Right lobe of liver (tissue), 6 donors: ENCODE measurements around the gene PLPPR3. TPM values are rescaled to one million over a fixed set of nuclear protein-coding genes. Genes with fewer than 3 reads are reported as not detected.

ENCODE experiments used
- ATAC-seq, 4 donors: fragments of 200-7000 bp; cut with Tn5 transposase; one replicate each; pipeline ENCODE4 v1.9.1; 2020; ENCODE audit warnings: mild to moderate bottlenecking in 4 of 4, moderate library complexity in 4 of 4
- DNase-seq, 3 donors: peaks; one replicate each; pipeline ENCODE4 v3.0.0-alpha.2; 2020
- H3K27ac ChIP-seq, 3 donors: fragments of 200-600 bp; one replicate each; pipeline ENCODE4 v1.8.0; 2022
- H3K27me3 ChIP-seq, 2 donors: fragments of 200-600 bp; one replicate each; pipeline ENCODE4 v1.8.0; 2022
- H3K36me3 ChIP-seq, 4 donors: fragments of 200-600 bp; sonication (generic) in 1 of 4; one replicate each; pipeline versions ENCODE4 v1.5.1 to v1.8.0; 2017 to 2022; ENCODE audit warnings: control low read depth in 1 of 4
- H3K4me1 ChIP-seq, 4 donors: fragments of 200-600 bp; sonication (generic) in 1 of 4; one replicate each; pipeline versions ENCODE4 v1.5.1 to v1.8.0; 2017 to 2022; ENCODE audit warnings: control low read depth in 1 of 4
- H3K4me3 ChIP-seq, 3 donors: fragments of 200-600 bp; one replicate each; pipeline ENCODE4 v1.8.0; 2022
- H3K9me3 ChIP-seq, 4 donors: fragments of 200-600 bp; sonication (generic) in 1 of 4; one replicate each; pipeline versions ENCODE4 v1.5.1 to v1.8.0; 2017 to 2022; ENCODE audit warnings: control low read depth in 1 of 4
- CTCF ChIP-seq, 4 donors: fragments of 200-600 bp in 3 of 4; fragments of 450-650 bp in 1 of 4; IDR thresholded peaks; one replicate each; pipeline versions ENCODE4 v1.5.1 to v1.8.0; 2016 to 2022; ENCODE audit warnings: antibody characterized with exemption in 4 of 4, mild to moderate bottlenecking in 2 of 4
- POLR2A ChIP-seq: fragments of 450-650 bp; IDR thresholded peaks from one replicate; pipeline ENCODE4 v1.6.1; 2017; ENCODE audit warnings: antibody characterized with exemption, mild to moderate bottlenecking
- WGBS: methylation state at CpG from one replicate; pipeline ENCODE4 v1.1.6; 2018; ENCODE audit warnings: low coverage, low lambda C conversion rate; ENCODE audit not compliant: insufficient coverage; ENCODE audit errors: missing lambda C conversion rate; 5-methylcytosine and 5-hydroxymethylcytosine counted together
- intact Hi-C, 2 donors: fragments of 100-400 bp; cut with DNase I; formaldehyde crosslinking; loops; one replicate each; pipeline versions ENCODE4 v1.11.2 to v1.14.1; 2022
- total RNA-seq, 6 experiments: library from RNA; depleted of rRNA in 2 of 6; stranded (reverse); fragments of >200 nt in 2 of 6; fragmentation: NEBNext Ultra II Directional in 3 of 6; extraction: Animal tissue kit (Norgen Biotek cat#: 25700) in 3 of 6; gene quantifications; one replicate each; pipeline versions ENCODE4 v1.1.0 to v1.2.4, GENCODE V29; 2016 to 2023
- donor health status: DM: no; HTN: yes; CAD: no.
- donor health status: DM: no; HTN: no; CAD: no.
- donor health status: DM: no; HTN: no; CAD: no.
- donor health status: DM: no; HTN: yes; CAD: no.
- donor health status: DM: no; HTN: yes; CAD: no.

The PLPPR3 gene
- total RNA-seq, 6 experiments from 2014 or later: not detected

DNA sequence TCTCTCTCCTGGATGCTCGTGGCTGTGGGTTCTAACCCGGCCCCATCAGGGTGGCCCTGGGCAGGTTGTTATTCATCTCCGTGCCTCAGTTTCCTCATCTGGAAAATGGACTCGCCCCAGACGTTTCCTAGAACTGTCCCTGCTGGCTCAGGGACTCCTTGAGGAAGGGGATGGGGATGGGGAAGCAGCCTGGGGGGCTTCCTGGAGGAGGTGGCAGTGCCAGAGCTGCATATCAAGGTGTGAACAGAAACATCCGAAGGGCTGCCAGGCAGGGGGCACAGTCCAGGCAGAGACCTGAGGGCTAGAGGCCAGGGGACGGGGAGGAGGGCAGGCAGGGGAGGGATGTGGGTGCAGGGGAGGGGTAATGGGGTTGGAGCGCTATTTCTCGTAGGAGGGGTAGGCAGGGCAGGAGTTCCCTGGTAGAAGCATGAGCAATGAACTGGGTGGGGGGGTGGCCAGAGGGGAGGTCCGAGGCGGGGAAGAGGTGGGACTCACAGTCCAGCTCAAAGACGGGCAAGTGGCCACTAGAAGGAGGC is 26.7 kb upstream of the PLPPR3 start:
- 23% methylated on average over 11 of the region's 12 CpGs for WGBS
- no peak for TF ChIP-seq CTCF (IDR thresholded peaks at IDR 0.05)
- no peak for TF ChIP-seq POLR2A
- Histone ChIP-seq H3K27ac (no peak overlapping the region), H3K4me3 (no peak overlapping the region), H3K9me3 (no peaks in the 10 kb centered on the region), H3K36me3 (no peaks in the 10 kb centered on the region), H3K27me3 (peaks cover 0 to 6% of the 10 kb centered on the region in 2 donors), H3K4me1 (peaks cover 0 to 11% (median 4%) of the 10 kb centered on the region in 4 donors)
- ATAC-seq (no peak), DNase-seq (no peak)
- intact Hi-C loops: no loop called here

DNA sequence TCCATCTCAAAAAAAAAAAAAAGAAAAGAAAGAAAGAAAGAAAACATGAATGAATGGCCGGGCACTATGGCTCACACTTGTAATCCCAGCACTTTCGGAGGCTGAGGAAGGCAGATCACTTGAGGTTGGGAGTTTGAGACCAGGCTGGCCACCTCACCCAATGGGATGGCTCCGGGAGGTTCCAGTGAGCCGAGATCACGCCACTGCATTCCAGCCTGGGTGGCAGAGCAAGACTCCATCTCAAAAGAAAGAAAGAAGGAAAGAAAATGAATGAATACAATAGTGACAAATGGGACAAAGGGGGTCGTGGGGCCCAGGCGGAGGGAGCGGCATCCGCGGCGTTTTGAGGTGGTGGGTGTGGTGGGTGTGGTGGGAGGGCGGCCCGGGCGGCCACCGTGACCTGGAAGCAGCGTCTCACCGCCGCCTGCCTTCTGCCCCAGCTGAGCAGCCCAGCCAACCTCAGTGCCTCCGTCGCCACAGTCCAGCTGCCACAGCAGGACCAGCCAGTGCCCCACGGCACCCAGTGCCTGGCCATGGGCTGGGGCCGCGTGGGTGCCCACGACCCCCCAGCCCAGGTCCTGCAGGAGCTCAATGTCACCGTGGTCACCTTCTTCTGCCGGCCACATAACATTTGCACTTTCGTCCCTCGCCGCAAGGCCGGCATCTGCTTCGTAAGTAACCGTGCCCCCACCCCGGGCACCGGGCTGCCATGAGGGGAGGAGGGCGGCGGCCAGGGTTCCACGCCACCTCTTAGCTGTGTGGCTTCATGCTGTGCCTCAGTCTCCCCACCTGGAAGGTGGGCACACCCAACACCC is 24.2 kb upstream of the PLPPR3 start:
- 53% methylated on average over 7 of the region's 37 CpGs for WGBS
- DNase-seq (no peak), ATAC-seq (no peak)
- no peak overlapping the region for H3K4me3 ChIP-seq
- peaks cover 0 to 13% (median 3%) of the 10 kb centered on the region in 4 donors for H3K4me1 ChIP-seq
- intact Hi-C loops: no loop called here
- TF ChIP-seq POLR2A (no peak), CTCF (IDR thresholded peaks at IDR 0.05) (no peak)
- H3K27me3 ChIP-seq: peaks cover 0 to 8% of the 10 kb centered on the region in 2 donors
- H3K36me3 ChIP-seq: no peaks in the 10 kb centered on the region
- no peaks in the 10 kb centered on the region for H3K9me3 ChIP-seq
- no peak overlapping the region for H3K27ac ChIP-seq

DNA sequence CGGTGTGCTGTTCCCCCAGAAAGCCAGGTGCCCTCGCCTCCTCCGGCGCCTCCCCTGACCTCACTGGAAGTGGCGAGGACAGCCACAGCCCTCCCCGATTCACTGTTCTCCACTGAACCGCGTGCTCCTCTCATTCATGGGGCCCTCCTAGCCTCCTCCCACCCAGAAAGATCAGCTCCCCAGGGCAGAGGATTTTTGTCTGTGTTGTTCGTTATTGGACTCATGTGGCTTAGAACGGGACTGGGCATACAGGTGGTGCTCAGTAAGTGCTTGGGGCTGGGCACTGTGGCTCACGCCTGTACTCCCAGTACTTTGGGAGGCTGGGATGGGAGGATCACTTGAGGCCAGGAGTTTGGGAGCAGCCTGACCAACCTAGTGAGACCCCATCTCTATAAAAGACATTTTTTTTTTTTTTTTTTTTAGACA is 22.8 kb upstream of the PLPPR3 start:
- no peak overlapping the region for H3K27ac ChIP-seq
- DNase-seq (no peak), ATAC-seq (no peak)
- no peak overlapping the region for H3K4me3 ChIP-seq
- H3K36me3 ChIP-seq: no peaks in the 10 kb centered on the region
- peaks cover 0 to 8% (median 0%) of the 10 kb centered on the region in 4 donors for H3K4me1 ChIP-seq
- no peaks in the 10 kb centered on the region for H3K9me3 ChIP-seq
- WGBS: 49% methylated on average over 10 of the region's 11 CpGs
- H3K27me3 ChIP-seq: peaks cover 0 to 8% of the 10 kb centered on the region in 2 donors
- TF ChIP-seq POLR2A (no peak), CTCF (IDR thresholded peaks at IDR 0.05) (no peak)
- intact Hi-C loops: no loop called here

DNA sequence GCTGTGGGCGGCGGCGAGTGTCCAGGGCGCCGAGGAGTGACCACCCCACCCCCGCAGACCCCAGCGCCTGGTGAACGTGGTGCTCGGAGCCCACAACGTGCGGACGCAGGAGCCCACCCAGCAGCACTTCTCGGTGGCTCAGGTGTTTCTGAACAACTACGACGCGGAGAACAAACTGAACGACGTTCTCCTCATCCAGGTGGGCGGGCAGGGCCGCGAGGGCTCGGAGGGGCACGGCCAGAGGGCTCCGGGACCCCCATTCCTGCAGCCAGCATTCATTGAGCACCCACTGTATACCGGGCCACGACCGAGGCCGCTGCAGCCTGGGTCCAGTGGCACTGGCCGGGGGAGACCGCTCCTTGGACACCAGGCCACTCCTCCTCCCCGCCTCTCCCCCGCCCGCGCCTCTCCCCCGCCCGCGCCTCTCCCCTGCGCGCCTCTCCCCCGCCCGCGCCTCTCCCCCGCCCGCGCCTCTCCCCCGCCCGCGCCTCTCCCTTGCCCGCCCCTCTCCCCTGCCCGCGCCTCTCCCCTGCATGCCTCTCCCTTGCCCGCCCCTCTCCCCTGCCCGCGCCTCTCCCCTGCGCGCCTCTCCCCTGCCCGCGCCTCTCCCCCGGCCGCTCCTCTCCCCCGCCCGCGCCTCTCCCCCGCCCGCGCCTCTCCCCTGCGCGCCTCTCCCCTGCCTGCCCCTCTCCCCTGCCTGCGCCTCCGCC is 22.2 kb upstream of the PLPPR3 start:
- WGBS: 44% methylated on average over 34 of the region's 70 CpGs
- peak in 2 of 4 donors; percentile 5 to 20 for ATAC-seq
- H3K4me1 ChIP-seq: peaks cover 0 to 8% (median 0%) of the 10 kb centered on the region in 4 donors

More for the DNA sequence above, 22.2 kb upstream of the PLPPR3 start:
- no peak overlapping the region for H3K4me3 ChIP-seq
- TF ChIP-seq POLR2A: no peak
- no peak for TF ChIP-seq CTCF (IDR thresholded peaks at IDR 0.05)
- no peaks in the 10 kb centered on the region for H3K9me3 ChIP-seq
- no peak for DNase-seq
- peaks cover 0 to 8% of the 10 kb centered on the region in 2 donors for H3K27me3 ChIP-seq
- H3K27ac ChIP-seq: no peak overlapping the region
- no peaks in the 10 kb centered on the region for H3K36me3 ChIP-seq
- intact Hi-C loops: no loop called here
